Spleen (tissue), 11 donors: Measurements from ENCODE around the gene TDP2. TPM values are rescaled to one million over a fixed set of nuclear protein-coding genes. Genes with fewer than 3 reads are reported as not detected.
"Not testable (repeated sequence)": the region's sequence is repeated elsewhere in the genome, so short reads cannot be mapped to it uniquely, and the experiment has no call there.

Source experiments
- DNase-seq: peaks from one replicate; pipeline ENCODE4 v3.0.0-alpha.2; 2020
- H3K27ac ChIP-seq, 8 donors: fragments of 200-600 bp; sonication (generic) in 7 of 8; 1 replicate in 4 of 8; 2 replicates in 4 of 8; pipeline versions ENCODE4 v1.5.0 to v1.8.0; 2016 to 2021; ENCODE audit warnings: inconsistent platforms in 4 of 8, mild to moderate bottlenecking in 4 of 8, moderate library complexity in 1 of 8
- H3K27me3 ChIP-seq, 7 donors: fragments of 200-600 bp; sonication (generic) in 6 of 7; replicated peaks in 1 of 7; 1 replicate in 4 of 7; 2 replicates in 3 of 7; pipeline versions ENCODE4 v1.5.0 to v1.8.0; 2016 to 2021; ENCODE audit warnings: inconsistent platforms in 3 of 7, mild to moderate bottlenecking in 1 of 7
- H3K36me3 ChIP-seq, 6 donors: fragments of 200-600 bp; sonication (generic) in 5 of 6; 1 replicate in 4 of 6; 2 replicates in 2 of 6; pipeline versions ENCODE4 v1.5.0 to v1.8.0; 2016 to 2021; ENCODE audit warnings: inconsistent platforms in 2 of 6
- H3K4me1 ChIP-seq, 6 donors: fragments of 200-600 bp; sonication (generic) in 5 of 6; 1 replicate in 3 of 6; 2 replicates in 3 of 6; pipeline versions ENCODE4 v1.5.0 to v1.8.0; 2016 to 2021; ENCODE audit warnings: inconsistent platforms in 3 of 6
- H3K4me3 ChIP-seq, 8 donors: fragments of 200-600 bp; sonication (generic) in 7 of 8; 1 replicate in 4 of 8; 2 replicates in 4 of 8; pipeline versions ENCODE4 v1.5.0 to v1.8.0; 2016 to 2021; ENCODE audit warnings: inconsistent platforms in 4 of 8, mild to moderate bottlenecking in 4 of 8, moderate library complexity in 2 of 8
- H3K9me3 ChIP-seq, 8 donors: fragments of 200-600 bp; sonication (generic) in 7 of 8; 1 replicate in 4 of 8; 2 replicates in 4 of 8; pipeline versions ENCODE4 v1.5.0 to v1.8.0; 2016 to 2021; ENCODE audit warnings: inconsistent platforms in 4 of 8
- CTCF ChIP-seq, 11 experiments: fragments of 200-600 bp in 7 of 11; fragments of 450-650 bp in 4 of 11; sonication (generic) in 4 of 11; IDR thresholded peaks in 8 of 11; conservative IDR thresholded peaks in 3 of 11; 1 replicate in 7 of 11; 2 replicates in 4 of 11; pipeline versions ENCODE4 v1.4.0 to v1.8.0; 2016 to 2021; ENCODE audit warnings: antibody characterized with exemption in 11 of 11, inconsistent platforms in 4 of 11, mild to moderate bottlenecking in 1 of 11
- POLR2A ChIP-seq, 3 donors: fragments of 450-650 bp; IDR thresholded peaks; one replicate each; pipeline ENCODE4 v1.5.1; 2017; ENCODE audit warnings: antibody characterized with exemption in 3 of 3, mild to moderate bottlenecking in 1 of 3
- POLR2AphosphoS5 ChIP-seq, 3 donors: sonication (generic); formaldehyde crosslinking; IDR thresholded peaks; one replicate each; pipeline ENCODE4 v1.5.1; 2017; ENCODE audit warnings: antibody characterized with exemption in 3 of 3
- WGBS, 5 donors: extraction: QIAGEN DNeasy Blood & Tissue Kit in 3 of 5; methylation state at CpG; one replicate each; pipeline versions ENCODE4 v1.1.5 to v1.1.7; 2013 to 2018; 5-methylcytosine and 5-hydroxymethylcytosine counted together
- intact Hi-C: fragments of 100-400 bp; cut with DNase I; formaldehyde crosslinking; loops from one replicate; pipeline ENCODE4 v1.15.0; 2023; ENCODE audit warnings: low total_unique reads
- polyA plus RNA-seq, 3 donors: library from polyadenylated mRNA; stranded (reverse); fragments of 200-250 nt; gene quantifications; one replicate each; pipeline ENCODE4 v1.2.1, GENCODE V29; 2013
- total RNA-seq, 7 donors: library from RNA; depleted of rRNA in 3 of 7; stranded (reverse); fragments of >200 nt in 3 of 7; fragmentation: NEBNext Ultra II Directional in 4 of 7; extraction: Animal tissue kit (Norgen Biotek cat#: 25700) in 4 of 7; gene quantifications; one replicate each; pipeline versions ENCODE4 v1.1.0 to v1.2.1, GENCODE V29; 2016 to 2021
- donor health status: healthy with polysubstance abuse.
- donor health status: DM: no; HTN: no; CAD: no; lungs with moderate emphysema.
- donor health status: DM: no; HTN: no; CAD: no.
- donor health status: Bipolar disorder and iron deficiency.
- donor health status: healthy.
- donor health status: DM: no; HTN: no; CAD: no.
- donor health status: DM: yes; HTN: yes; CAD: no.

The TDP2 gene
- total and polyA plus RNA-seq, 10 donors, result 36.0 to 61.7 (median 44.9) TPM

DNA sequence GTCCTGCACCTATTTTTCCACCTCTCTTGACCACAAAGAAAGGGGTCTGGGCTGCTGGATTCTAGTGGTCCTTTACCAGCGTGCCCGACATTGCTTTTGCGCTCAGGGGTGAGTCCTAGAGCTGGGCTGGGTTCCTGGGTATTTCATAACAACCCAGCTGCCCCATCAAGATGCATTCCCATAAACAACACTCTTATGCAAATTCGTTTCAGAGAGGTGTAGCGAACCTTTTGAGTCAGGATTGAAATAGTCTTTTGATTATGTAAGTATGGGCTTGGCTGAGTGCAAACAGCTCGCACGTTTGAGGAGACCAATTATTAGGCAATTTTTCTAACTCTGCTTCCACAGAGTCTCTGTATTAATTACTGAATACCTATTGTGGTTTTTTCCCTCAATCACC lies 13.9 kb upstream of the TDP2 start:
- 66 to 89% (median 83%) methylated on average over 7 of the region's 7 CpGs for WGBS, 5 donors

GRCh38 chr6:24678792-24679352 lies 12.2 kb upstream of the TDP2 start:
- DNase-seq, intact Hi-C loops, H3K27ac ChIP-seq, H3K4me3 ChIP-seq, H3K4me1 ChIP-seq, H3K27me3 ChIP-seq: not testable (repeated sequence)
- 91 to 95% (median 93%) methylated on average over 10 to 11 of the region's 11 CpGs for WGBS, 5 donors
- Histone ChIP-seq H3K9me3 (peaks cover 0 to 13% (median 7%) of the 10 kb centered on the region in 8 donors), H3K36me3 (peaks cover 0 to 19% (median 0%) of the 10 kb centered on the region in 6 donors)

More for the DNA sequence above, 13.9 kb upstream of the TDP2 start:
- DNase-seq, result no peak
- Histone ChIP-seq H3K4me3 (no peak overlapping the region), H3K4me1 (no peaks in the 10 kb centered on the region), H3K27ac (no peak overlapping the region), H3K36me3 (peaks cover 0 to 13% (median 0%) of the 10 kb centered on the region in 6 donors), H3K27me3 (no peaks in the 10 kb centered on the region), H3K9me3 (no peaks in the 10 kb centered on the region)
- intact Hi-C loops, result no loop called here
- TF ChIP-seq POLR2AphosphoS5 (IDR thresholded peaks at IDR 0.05) (no peak), CTCF (IDR thresholded peaks at IDR 0.05 in 8 of 11, conservative IDR thresholded peaks at IDR 0.05 in 3 of 11) (no peak)

DNA sequence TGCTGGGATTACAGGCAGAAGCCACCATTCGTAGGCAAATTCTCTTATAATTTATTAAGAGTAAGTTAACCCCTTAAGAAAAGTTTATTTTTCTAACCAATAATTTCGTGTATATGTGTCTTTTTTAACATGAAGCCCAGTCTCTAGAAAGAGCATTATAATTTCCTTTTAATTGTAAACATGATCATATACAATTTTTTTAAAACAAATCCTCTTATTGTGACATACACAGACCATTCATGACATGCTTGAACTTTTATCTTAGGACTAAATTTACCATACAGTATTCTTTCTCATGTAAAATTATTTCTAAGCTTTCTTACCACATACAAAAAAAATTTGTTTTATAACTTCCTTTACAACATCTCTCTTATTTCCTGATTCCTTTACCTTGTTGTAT lies 6.9 kb upstream of the TDP2 start:
- Histone ChIP-seq H3K4me3 (no peak overlapping the region), H3K36me3 (peaks cover 0 to 6% (median 0%) of the 10 kb centered on the region in 6 donors), H3K4me1 (peaks cover 0 to 8% (median 2%) of the 10 kb centered on the region in 6 donors), H3K27me3 (no peaks in the 10 kb centered on the region), H3K27ac (no peak overlapping the region), H3K9me3 (peaks cover 0 to 58% (median 39%) of the 10 kb centered on the region in 8 donors)
- intact Hi-C loops, result no loop called here
- TF ChIP-seq POLR2AphosphoS5 (IDR thresholded peaks at IDR 0.05), result no peak
- TF ChIP-seq POLR2A (IDR thresholded peaks at IDR 0.05), result no peak
- TF ChIP-seq CTCF (IDR thresholded peaks at IDR 0.05 in 8 of 11, conservative IDR thresholded peaks at IDR 0.05 in 3 of 11), result no peak
- no peak for DNase-seq
- 76 to 93% (median 88%) methylated on average over 2 of the region's 2 CpGs for WGBS, 5 donors

DNA sequence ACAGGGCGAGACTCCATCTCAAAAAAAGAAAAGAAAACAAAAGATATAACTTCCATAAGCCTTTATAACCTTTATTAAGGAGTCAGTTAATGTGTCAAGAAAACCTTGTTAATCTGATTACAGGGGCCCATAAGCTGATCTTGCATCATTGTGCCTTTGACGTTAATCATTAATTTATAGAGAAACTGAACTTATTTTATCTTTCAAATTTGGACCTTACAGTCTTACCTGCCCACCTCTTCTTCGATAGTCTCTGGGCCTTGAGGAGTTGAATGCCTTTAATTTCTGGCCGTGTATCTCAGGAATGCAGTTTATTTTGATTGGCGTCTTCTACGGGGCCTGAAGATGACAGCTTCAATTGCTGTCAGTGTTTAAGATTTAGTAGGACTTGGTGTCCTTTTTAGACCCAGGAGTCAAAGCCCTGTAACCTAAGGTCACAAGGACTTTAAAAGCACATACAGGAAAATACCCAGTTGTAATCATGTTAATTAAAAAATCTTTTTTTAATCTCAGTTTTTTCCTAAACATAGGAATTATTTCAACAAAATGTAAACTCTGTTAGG lies 6.0 kb upstream of the TDP2 start:
- 90 to 96% (median 92%) methylated on average over 6 of the region's 6 CpGs for WGBS, 5 donors
- Histone ChIP-seq H3K4me1 (peaks cover 4 to 17% (median 12%) of the 10 kb centered on the region in 6 donors), H3K36me3 (peaks cover 0 to 6% (median 0%) of the 10 kb centered on the region in 6 donors), H3K9me3 (peaks cover 0 to 58% (median 39%) of the 10 kb centered on the region in 8 donors), H3K27ac (no peak overlapping the region), H3K27me3 (no peaks in the 10 kb centered on the region), H3K4me3 (no peak overlapping the region)
- intact Hi-C loops, result no loop called here
- TF ChIP-seq CTCF (IDR thresholded peaks at IDR 0.05 in 8 of 11, conservative IDR thresholded peaks at IDR 0.05 in 3 of 11) (no peak), POLR2AphosphoS5 (IDR thresholded peaks at IDR 0.05) (no peak), POLR2A (IDR thresholded peaks at IDR 0.05) (no peak)
- no peak for DNase-seq

DNA sequence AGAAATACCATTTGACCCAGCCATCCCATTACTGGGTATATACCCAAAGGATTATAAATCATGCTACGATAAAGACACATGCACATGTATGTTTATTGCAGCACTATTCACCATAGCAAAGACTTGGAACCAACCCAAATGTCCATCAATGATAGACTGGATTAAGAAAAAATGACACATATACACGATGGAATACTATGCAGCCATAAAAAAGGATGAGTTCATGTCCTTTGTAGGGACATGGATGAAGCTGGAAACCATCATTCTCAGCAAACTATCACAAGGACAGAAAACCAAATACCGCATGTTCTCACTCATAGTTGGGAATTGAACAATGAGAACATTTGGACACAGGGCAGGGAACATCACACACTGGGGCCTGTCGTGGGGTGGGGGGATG lies 4.4 kb upstream of the TDP2 start:
- H3K27me3 ChIP-seq, H3K27ac ChIP-seq, H3K4me3 ChIP-seq, intact Hi-C loops, H3K36me3 ChIP-seq, DNase-seq: not testable (repeated sequence)
- Histone ChIP-seq H3K4me1 (peaks cover 6 to 25% (median 18%) of the 10 kb centered on the region in 6 donors), H3K9me3 (peaks cover 0 to 58% (median 39%) of the 10 kb centered on the region in 8 donors)
- WGBS, 5 donors, result 94 to 98% (median 94%) methylated on average over 4 of the region's 4 CpGs

DNA sequence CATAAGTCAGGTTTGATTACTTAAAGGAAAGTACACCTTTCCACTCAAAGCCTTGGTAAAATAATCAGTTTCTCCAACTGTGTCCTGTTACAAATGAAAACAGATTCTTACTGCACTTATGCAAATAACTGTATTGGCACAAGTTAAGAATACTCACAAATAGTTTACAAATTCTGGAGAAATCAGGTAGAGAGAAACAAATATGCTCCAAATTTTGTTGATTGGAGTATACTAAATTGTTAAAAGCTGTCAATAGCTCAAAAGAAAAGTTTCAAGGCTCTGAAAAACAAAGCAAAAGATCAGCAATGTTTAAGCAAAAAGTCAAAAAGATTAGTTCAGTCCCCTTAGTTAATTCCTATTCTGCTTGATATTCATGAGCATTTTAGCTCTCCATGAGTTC lies 3.8 kb upstream of the TDP2 start:
- H3K4me3 ChIP-seq, H3K27me3 ChIP-seq, H3K27ac ChIP-seq, DNase-seq, intact Hi-C loops, H3K36me3 ChIP-seq: not testable (repeated sequence)
- Histone ChIP-seq H3K9me3 (peaks cover 0 to 58% (median 39%) of the 10 kb centered on the region in 8 donors), H3K4me1 (peaks cover 11 to 31% (median 24%) of the 10 kb centered on the region in 6 donors)
